HepG2 (cell line): ENCODE measurements around the gene BLVRA. TPM values are rescaled to one million over a fixed set of nuclear protein-coding genes. Genes with fewer than 3 reads are reported as not detected.

Experiments used
- AHDC1 ChIP-seq: sonication (generic); formaldehyde crosslinking; IDR thresholded peaks from 2 replicates; pipeline ENCODE4 v1.5.1; 2020; ENCODE audit warnings: mild to moderate bottlenecking, missing genetic modification reagents, borderline replicate concordance
- ATF1 ChIP-seq: IDR thresholded peaks from 2 replicates; pipeline ENCODE4 v1.6.1; 2016; ENCODE audit warnings: mild to moderate bottlenecking, control low read depth
- BORCS8-MEF2B ChIP-seq: sonication (generic); formaldehyde crosslinking; IDR thresholded peaks from 2 replicates; pipeline ENCODE4 v1.8.0; 2022; ENCODE audit warnings: mild to moderate bottlenecking, missing genetic modification reagents
- CEBPB ChIP-seq: IDR thresholded peaks from 2 replicates; pipeline ENCODE4 v1.6.1; 2011; ENCODE audit warnings: low read depth, low read length, improper control_type of control experiment, borderline replicate concordance
- GLI4 ChIP-seq: sonication (generic); formaldehyde crosslinking; IDR thresholded peaks from 2 replicates; pipeline ENCODE4 v1.5.1; 2020; ENCODE audit warnings: missing genetic modification reagents, mild to moderate bottlenecking, moderate library complexity, borderline replicate concordance
- GTF3A ChIP-seq: sonication (generic); formaldehyde crosslinking; conservative IDR thresholded peaks from 2 replicates; pipeline ENCODE4 v1.4.0; 2020; ENCODE audit warnings: mild to moderate bottlenecking, missing genetic modification reagents
- HDAC2 ChIP-seq: sonication (generic); formaldehyde crosslinking; IDR thresholded peaks from 2 replicates; pipeline ENCODE4 v1.4.0; 2020; ENCODE audit warnings: missing genetic modification reagents
- HNF1A ChIP-seq, 2 experiments: sonication (generic) in 1 of 2; formaldehyde crosslinking in 1 of 2; IDR thresholded peaks; 2 replicates each; pipeline versions ENCODE4 v1.4.0 to v1.6.1; 2016 to 2020; ENCODE audit warnings: borderline replicate concordance in 1 of 2, low read depth in 1 of 2, mild to moderate bottlenecking in 1 of 2, missing genetic modification reagents in 1 of 2
- KDM4B ChIP-seq: sonication (generic); formaldehyde crosslinking; IDR thresholded peaks from 2 replicates; pipeline ENCODE4 v1.4.0; 2020; ENCODE audit warnings: missing genetic modification reagents
- PITX1 ChIP-seq: sonication (generic); formaldehyde crosslinking; IDR thresholded peaks from 2 replicates; pipeline ENCODE4 v1.5.1; 2020; ENCODE audit warnings: mild to moderate bottlenecking, missing genetic modification reagents
- POGZ ChIP-seq: sonication (generic); formaldehyde crosslinking; IDR thresholded peaks from 2 replicates; pipeline ENCODE4 v1.4.0; 2020; ENCODE audit warnings: mild to moderate bottlenecking, missing genetic modification reagents
- REPIN1 ChIP-seq: sonication (generic); formaldehyde crosslinking; IDR thresholded peaks from 2 replicates; pipeline ENCODE4 v1.8.0; 2022; ENCODE audit warnings: missing genetic modification reagents, low read depth, mild to moderate bottlenecking, borderline replicate concordance
- SALL1 ChIP-seq: sonication (generic); formaldehyde crosslinking; IDR thresholded peaks from 2 replicates; pipeline ENCODE4 v1.8.0; 2022; ENCODE audit warnings: mild to moderate bottlenecking, missing genetic modification reagents
- STAG1 ChIP-seq: sonication (generic); formaldehyde crosslinking; IDR thresholded peaks from 2 replicates; pipeline ENCODE4 v1.4.0; 2020; ENCODE audit warnings: missing genetic modification reagents
- TOPORS ChIP-seq: sonication (generic); formaldehyde crosslinking; IDR thresholded peaks from 2 replicates; pipeline ENCODE4 v1.8.0; 2023; ENCODE audit warnings: mild to moderate bottlenecking, missing genetic modification reagents
- ZNF224 ChIP-seq: sonication (generic); formaldehyde crosslinking; IDR thresholded peaks from 2 replicates; pipeline ENCODE4 v1.5.0; 2020; ENCODE audit warnings: mild to moderate bottlenecking, missing genetic modification reagents
- ZNF557 ChIP-seq: sonication (generic); formaldehyde crosslinking; IDR thresholded peaks from 2 replicates; pipeline ENCODE4 v1.4.0; 2020; ENCODE audit warnings: missing genetic modification reagents
- ZNF564 ChIP-seq: sonication (generic); formaldehyde crosslinking; IDR thresholded peaks from 2 replicates; pipeline ENCODE4 v1.8.1; 2023; ENCODE audit warnings: mild to moderate bottlenecking, missing genetic modification reagents
- ZNF768 ChIP-seq: sonication (generic); formaldehyde crosslinking; IDR thresholded peaks from 2 replicates; pipeline ENCODE4 v1.4.0; 2020; ENCODE audit warnings: missing genetic modification reagents
- ZNF792 ChIP-seq: IDR thresholded peaks from 2 replicates; pipeline ENCODE4 v1.6.1; 2016
- ZNF841 ChIP-seq: sonication (generic); formaldehyde crosslinking; IDR thresholded peaks from 2 replicates; pipeline ENCODE4 v1.8.1; 2023; ENCODE audit warnings: missing genetic modification reagents, borderline replicate concordance
- polyA plus RNA-seq, 8 experiments: library from polyadenylated mRNA; depleted of rRNA in 3 of 8; stranded (reverse) in 7 of 8; unstranded in 1 of 8; fragments of >200 nt; fragmentation: Illumina TruSeq in 4 of 8; extraction: Trizol in 4 of 8; gene quantifications; 2 replicates each; pipeline versions ENCODE4 v1.2.1 to v1.2.3, GENCODE V29; 2011 to 2016; ENCODE audit warnings: low read depth in 4 of 8, missing spikeins in 1 of 8, mixed read lengths in 1 of 8; ENCODE audit not compliant: insufficient read depth in 1 of 8
- total RNA-seq, 5 experiments: library from RNA; depleted of rRNA; stranded (reverse); fragments of >200 nt; fragmentation: Illumina TruSeq; extraction: Trizol; gene quantifications; 2 replicates each; pipeline ENCODE4 v1.2.3, GENCODE V29; 2016; ENCODE audit warnings: low read depth in 1 of 5

Gene BLVRA
- total and polyA plus RNA-seq, 2 of the 13 experiments (the other 11 are each of a cell fraction or from before 2014, with no cell fraction given) = 39.2 to 64.2 TPM

DNA sequence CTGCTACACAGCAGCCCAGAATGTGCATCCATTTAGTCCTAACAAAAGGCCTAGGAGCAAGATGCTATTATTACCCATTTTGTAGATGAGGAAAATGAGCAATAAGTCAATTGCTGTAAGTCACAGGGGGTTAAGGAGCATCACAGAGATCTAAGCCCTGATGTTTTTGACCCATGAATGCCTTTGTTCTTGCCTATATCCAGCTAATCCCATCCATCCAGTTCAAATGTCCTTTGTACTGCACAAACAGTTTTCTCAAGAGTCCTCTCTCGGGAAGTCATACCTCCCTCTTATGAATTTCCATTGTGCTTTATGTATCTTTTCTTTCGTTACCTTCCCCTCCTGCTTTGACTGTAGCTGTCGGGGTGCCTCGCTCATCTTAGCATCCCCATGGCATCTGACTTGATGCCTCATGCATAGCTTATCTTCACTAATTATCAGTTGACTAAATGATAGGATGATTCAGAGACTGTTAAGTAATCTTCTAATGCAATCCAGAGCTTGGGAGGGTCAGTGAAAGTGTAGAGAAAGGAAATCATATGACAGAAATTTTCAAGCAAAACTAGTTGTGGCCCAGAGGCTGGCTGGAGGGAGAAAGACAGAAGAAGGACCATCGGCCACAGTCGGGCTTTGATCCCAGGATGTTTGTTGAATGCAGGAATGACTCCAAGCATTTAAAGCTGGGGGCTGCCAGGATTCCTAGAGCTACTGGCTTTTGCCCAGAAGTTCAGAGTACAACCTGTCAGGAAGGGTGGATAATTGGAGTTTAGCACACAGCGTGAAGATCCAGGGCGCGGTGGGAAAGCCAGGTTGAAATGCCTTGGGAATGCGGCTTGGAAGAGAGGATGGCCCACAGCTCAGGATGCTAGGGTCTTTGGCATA, 23.5 kb downstream of the BLVRA start (continued):
- peak; percentile 19; the same call in 1 of the 2 replicates for TF ChIP-seq GLI4 (CRISPR knock-in tag)
- TF ChIP-seq ZNF841 = no peak
- TF ChIP-seq PITX1 = peak; percentile 35; the same call in 1 of the 2 replicates
- peak; percentile 72; the same call in 1 of the 2 replicates for TF ChIP-seq REPIN1 (CRISPR knock-in tag)
- peak; percentile 81 for TF ChIP-seq HDAC2 (CRISPR knock-in tag)
- peak; percentile 60; the same call in 1 of the 2 replicates for TF ChIP-seq AHDC1 (CRISPR knock-in tag)
- no peak for TF ChIP-seq ZNF557 (CRISPR knock-in tag)
- TF ChIP-seq ZNF564 (CRISPR knock-in tag) = no peak
- peak; percentile 55; the same call in 1 of the 2 replicates for TF ChIP-seq HNF1A (IDR thresholded peaks at IDR 0.05; ENCODE audit: low read depth)
- TF ChIP-seq HNF1A (CRISPR knock-in tag; IDR thresholded peaks at IDR 0.05; ENCODE audit: borderline replicate concordance) = no peak
- TF ChIP-seq POGZ (CRISPR knock-in tag) = peak; percentile 37; the same call in 1 of the 2 replicates
- TF ChIP-seq TOPORS (CRISPR knock-in tag) = no peak
- no peak for TF ChIP-seq ATF1 (CRISPR knock-in tag)
- TF ChIP-seq KDM4B (CRISPR knock-in tag) = no peak
- TF ChIP-seq SALL1 (CRISPR knock-in tag) = peak; percentile 91
- TF ChIP-seq ZNF224 (CRISPR knock-in tag) = no peak
- TF ChIP-seq ZNF768 (CRISPR knock-in tag) = peak; percentile 34; the same call in 1 of the 2 replicates
- no peak for TF ChIP-seq CEBPB
- TF ChIP-seq ZNF792 (CRISPR knock-in tag) = no peak
- TF ChIP-seq GTF3A (CRISPR knock-in tag) = no peak
- TF ChIP-seq BORCS8-MEF2B (CRISPR knock-in tag) = peak; percentile 50; the same call in 1 of the 2 replicates
- TF ChIP-seq STAG1 = no peak
